ENCODE measurements around the gene IRF1.

- TF ChIP-seq GATA2 (IDR thresholded peaks at IDR 0.05; ENCODE audit: low read depth, low read length) (no peak), GATA3 (IDR thresholded peaks at IDR 0.05; ENCODE audit: low read depth, low read length) (no peak)
Observed at GRCh38 chr5:132465059-132465707, 25.4 kb downstream of the IRF1 start.

Data from SH-SY5Y (cell line).